C4-2B (cell line): ENCODE results near the gene G6PC2.
A peak's percentile ranks its signal among the peaks of the same experiment; 100 is the strongest.
"Not testable (repeated sequence)": the region's sequence is repeated elsewhere in the genome, so short reads cannot be mapped to it uniquely, and the experiment has no call there.

Source experiments
- H3K27ac ChIP-seq: fragments of 450-650 bp; 2 replicates; pipeline ENCODE4 v1.5.1; 2017
- CTCF ChIP-seq: fragments of 450-650 bp; conservative IDR thresholded peaks from 2 replicates; pipeline ENCODE4 v1.5.1; 2017; ENCODE audit warnings: mild to moderate bottlenecking
- ZFX ChIP-seq: fragments of 450-650 bp; IDR thresholded peaks from 2 replicates; pipeline ENCODE4 v1.6.1; 2017

Gene G6PC2

DNA sequence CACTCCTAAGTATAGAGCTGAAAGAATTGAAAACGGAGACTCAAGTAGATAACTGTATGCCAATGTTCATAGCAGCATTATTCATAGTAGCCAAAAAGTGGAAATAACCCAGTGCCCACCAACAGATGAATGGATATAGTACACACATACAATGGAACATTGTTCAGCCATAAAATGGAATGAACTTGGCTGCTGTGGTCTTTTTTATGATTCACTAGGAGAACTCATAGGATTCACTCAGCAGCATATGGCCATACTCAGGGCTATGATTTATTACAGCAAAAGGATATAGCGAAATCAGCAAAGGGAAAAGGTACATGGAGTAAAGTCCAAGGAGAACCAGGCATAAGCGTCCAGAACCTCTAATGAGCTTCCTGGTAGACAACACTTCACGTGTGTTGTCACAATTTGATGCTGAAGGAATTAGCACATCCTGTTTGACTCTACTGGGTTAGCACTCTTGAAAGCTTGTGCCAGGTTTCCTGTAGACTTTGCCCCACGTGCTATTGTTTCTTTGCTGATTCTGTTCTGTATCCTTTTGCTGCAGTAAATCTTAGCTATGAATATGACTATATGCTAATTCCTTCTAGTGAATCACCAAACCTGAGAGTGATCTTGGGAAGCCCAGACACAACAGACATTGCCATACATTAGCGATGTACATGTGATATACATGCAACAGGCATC, 26.6 kb upstream of the G6PC2 start:
- no peak overlapping the region for H3K27ac ChIP-seq
- TF ChIP-seq CTCF (no peak), ZFX (no peak)

DNA sequence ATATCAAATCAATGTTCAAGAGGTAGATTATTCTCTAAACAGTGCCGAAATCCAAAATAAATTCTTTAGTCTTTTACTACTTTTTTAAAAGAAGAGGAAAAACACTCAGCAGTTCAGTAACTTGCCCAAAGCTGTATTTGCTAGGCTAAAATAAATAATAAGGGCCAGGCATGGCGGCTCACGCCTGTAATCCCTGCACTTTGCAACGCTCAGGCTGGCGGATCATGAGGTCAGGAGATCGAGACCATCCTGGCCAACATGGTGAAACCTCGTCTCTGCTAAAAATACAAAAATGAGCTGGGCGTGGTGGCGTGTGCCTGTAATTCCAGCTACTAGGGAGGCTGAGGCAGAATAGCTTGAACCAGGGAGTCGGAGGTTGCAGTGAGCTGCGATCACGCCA, 18.9 kb upstream of the G6PC2 start:
- not testable (repeated sequence) for H3K27ac ChIP-seq

- no peak overlapping the region for H3K27ac ChIP-seq
- TF ChIP-seq ZFX = no peak
- no peak for TF ChIP-seq CTCF
Measured at GRCh38 chr2:168884975-168885374, 16.1 kb upstream of the G6PC2 start.

GRCh38 chr2:168889635-168890005, 11.5 kb upstream of the G6PC2 start:
- TF ChIP-seq ZFX (no peak), CTCF (no peak)
- peak overlapping the region; percentile 77 for H3K27ac ChIP-seq

- TF ChIP-seq CTCF (no peak), ZFX (peak; percentile 55)
- peak within 1 kb of the TSS; percentile 77 for H3K27ac ChIP-seq
Measured at GRCh38 chr2:168890006-168890782, 10.9 kb upstream of the G6PC2 start, which contains the start of gene SPC25. Gene SPC25, minus strand, starts transcription at chr2:168890430. Its CDS starts 911 bp downstream, at chr2:168889519.

DNA sequence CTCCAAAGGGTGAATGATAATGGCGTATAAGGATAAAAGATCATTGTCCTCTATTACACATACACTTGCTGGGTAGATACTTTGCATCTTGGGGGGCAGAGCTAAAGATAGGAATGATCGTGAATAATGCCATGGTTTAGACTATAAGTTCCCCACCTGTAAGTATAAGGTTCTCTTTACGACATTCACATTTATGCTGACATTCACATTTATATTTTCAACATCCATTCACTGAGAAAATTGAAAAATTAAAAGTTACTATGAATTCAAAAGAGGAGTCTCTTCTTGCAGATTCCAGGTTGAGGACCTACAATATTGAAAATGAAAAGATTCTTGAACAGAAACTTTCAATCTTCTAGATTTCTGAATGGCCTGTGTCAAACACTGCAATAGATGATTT, 8.8 kb upstream of the G6PC2 start:
- TF ChIP-seq ZFX (no peak), CTCF (no peak)
- no peak overlapping the region for H3K27ac ChIP-seq

- no peak overlapping the region for H3K27ac ChIP-seq
- no peak for TF ChIP-seq ZFX
- TF ChIP-seq CTCF = no peak
Measured at GRCh38 chr2:168894101-168894500, 7.0 kb upstream of the G6PC2 start.
